Urinary bladder (tissue), 2 donors: Measurements from ENCODE around the gene METTL6. TPM values are rescaled to one million over a fixed set of nuclear protein-coding genes. Genes with fewer than 3 reads are reported as not detected.

ENCODE experiments used
- polyA plus RNA-seq: library from polyadenylated mRNA; stranded (reverse); fragments of 200-250 nt; gene quantifications from one replicate; pipeline ENCODE4 v1.2.3, GENCODE V29; 2013
- small RNA-seq: library from RNA; depleted of rRNA; stranded (forward); fragments of <200 nt; gene quantifications from one replicate; pipeline ENCODE3, GENCODE V24; 2014
- total RNA-seq: library from RNA; depleted of rRNA; stranded (reverse); fragments of >200 nt; gene quantifications from one replicate; pipeline ENCODE4 v1.2.3, GENCODE V29; 2014
- donor health status: healthy.

Gene METTL6
- total and polyA plus RNA-seq, 2 donors = 11.1 to 37.1 TPM

Small RNA genes within 50 kb of the gene (small RNA-seq; reads per million reads assigned to genes)
- gene HMGN2P7 = not detected
- gene RNU6-1024P = not detected

Other genes with a start within 250 kb of the METTL6 start
- gene CAPN7, start 221.3 kb downstream of the METTL6 start, total RNA-seq = 87.7 TPM
- 25.1 TPM for gene CAPN7, start 221.3 kb downstream of the METTL6 start, polyA plus RNA-seq
- gene SH3BP5, start 95.0 kb downstream of the METTL6 start, total RNA-seq = 55.6 TPM
- gene SH3BP5, start 95.0 kb downstream of the METTL6 start, polyA plus RNA-seq = 44.8 TPM
- 10.9 TPM for gene EAF1, start 54 bp upstream of the METTL6 start, total RNA-seq
- 10.6 TPM for gene EAF1, start 54 bp upstream of the METTL6 start, polyA plus RNA-seq
- 6.8 TPM for gene COLQ, start 94.2 kb upstream of the METTL6 start, total RNA-seq
- gene COLQ, start 94.2 kb upstream of the METTL6 start, polyA plus RNA-seq = 1.8 TPM
- 30.3 TPM for gene HACL1, start 174.0 kb upstream of the METTL6 start, total RNA-seq
- gene HACL1, start 174.0 kb upstream of the METTL6 start, polyA plus RNA-seq = 15.7 TPM
- gene BTD, start 174.2 kb upstream of the METTL6 start, total RNA-seq = 24.6 TPM
- gene BTD, start 174.2 kb upstream of the METTL6 start, polyA plus RNA-seq = 21.4 TPM